HG03039 (cell line): ENCODE measurements around the gene PHKB.
"Not testable (repeated sequence)": the region's sequence is repeated elsewhere in the genome, so short reads cannot be mapped to it uniquely, and the experiment has no call there.

Experiments
- ATAC-seq: cut with Tn5 transposase; IDR thresholded peaks from one replicate; pipeline ENCODE4 v1.9.1; 2021; ENCODE audit warnings: mild to moderate bottlenecking, moderate library complexity; ENCODE audit not compliant: unreplicated experiment

Gene PHKB

GRCh38 chr16:47499700-47500264 lies 38.7 kb downstream of the PHKB start:
- ATAC-seq: no peak

GRCh38 chr16:47503936-47504335 lies 42.8 kb downstream of the PHKB start:
- no peak for ATAC-seq

GRCh38 chr16:47504599-47504998 lies 43.5 kb downstream of the PHKB start:
- no peak for ATAC-seq

- no peak for ATAC-seq
Observed at GRCh38 chr16:47506800-47507199, 45.7 kb downstream of the PHKB start.

GRCh38 chr16:47507701-47508100 lies 46.6 kb downstream of the PHKB start:
- ATAC-seq: no peak

GRCh38 chr16:47511882-47512281 lies 50.8 kb downstream of the PHKB start:
- no peak for ATAC-seq

- no peak for ATAC-seq
Observed at GRCh38 chr16:47519037-47519436, 57.9 kb downstream of the PHKB start.

GRCh38 chr16:47519546-47519945 lies 58.4 kb downstream of the PHKB start:
- no peak for ATAC-seq

- ATAC-seq: no peak
Observed at GRCh38 chr16:47519996-47520679, 59.0 kb downstream of the PHKB start.

GRCh38 chr16:47523342-47524006 lies 62.3 kb downstream of the PHKB start:
- ATAC-seq: peak; percentile 99

GRCh38 chr16:47524007-47524405 lies 62.9 kb downstream of the PHKB start:
- no peak for ATAC-seq

- ATAC-seq: no peak
Observed at GRCh38 chr16:47528431-47528830, 67.3 kb downstream of the PHKB start.

- ATAC-seq: no peak
Observed at GRCh38 chr16:47533744-47534292, 72.7 kb downstream of the PHKB start.

GRCh38 chr16:47538472-47538871 lies 77.3 kb downstream of the PHKB start:
- no peak for ATAC-seq

- not testable (repeated sequence) for ATAC-seq
Observed at GRCh38 chr16:47539707-47540670, 78.9 kb downstream of the PHKB start.

GRCh38 chr16:47541135-47541534 lies 80.0 kb downstream of the PHKB start:
- ATAC-seq: not testable (repeated sequence)

GRCh38 chr16:47544255-47544654 lies 83.1 kb downstream of the PHKB start:
- ATAC-seq: not testable (repeated sequence)

- ATAC-seq: not testable (repeated sequence)
Observed at GRCh38 chr16:47551185-47551584, 90.1 kb downstream of the PHKB start.

GRCh38 chr16:47551767-47552166 lies 90.6 kb downstream of the PHKB start:
- ATAC-seq: not testable (repeated sequence)

- no peak for ATAC-seq
Observed at GRCh38 chr16:47553853-47554564, 92.9 kb downstream of the PHKB start.
